Measurements from ENCODE around the gene RBM38. TPM values are rescaled to one million over a fixed set of nuclear protein-coding genes. Genes with fewer than 3 reads are reported as not detected.

The RBM38 gene
- total and polyA plus RNA-seq, 9 of the 15 experiments (the other 6 are each of a cell fraction or from before 2014, with no cell fraction given), result 0.28 to 82.4 (median 33.2) TPM

GRCh38 chr20:57404006-57404405 lies 12.8 kb downstream of the RBM38 start:
- no peak for FAIRE-seq
- Histone ChIP-seq H3K4me2 (ENCODE audit: insufficient read depth, low read length) (no peak overlapping the region), H3K9me3 (replicated peaks; ENCODE audit: control insufficient read depth, insufficient read depth, low read depth, low read length) (no peaks in the 10 kb centered on the region), H3K4me3 (no peak overlapping the region), H3K79me2 (ENCODE audit: control insufficient read depth, insufficient read depth, low read length) (peaks cover 38% of the 10 kb centered on the region), H3K36me3 (ENCODE audit: control insufficient read depth, insufficient read depth, low read length) (peaks cover 97% of the 10 kb centered on the region; the same call in 2 of the 3 replicates), H2AFZ (ENCODE audit: low read depth, low read length) (no peak overlapping the region), H3K27me3 (ENCODE audit: control insufficient read depth in 2 of 2, insufficient read depth in 2 of 2, low read length in 2 of 2) (no peaks in the 10 kb centered on the region), H3K9me1 (ENCODE audit: control insufficient read depth, insufficient read depth, low read length) (peaks cover 3% of the 10 kb centered on the region), H3K27ac (ENCODE audit: extremely low read depth, low read depth, low read length) (no peak overlapping the region), H4K20me1 (replicated peaks; ENCODE audit: control insufficient read depth, insufficient read depth, low read length) (peaks cover 31% of the 10 kb centered on the region), H3K9ac (ENCODE audit: insufficient read depth in 1 of 2, low read depth in 2 of 2, low read length in 2 of 2) (no peak overlapping the region), H3K4me1 (replicated peaks in 1 of 2; ENCODE audit: control insufficient read depth in 2 of 2, insufficient read depth in 2 of 2, low read length in 2 of 2) (peaks cover 10 to 57% of the 10 kb centered on the region in 2 experiments; a peak in 4 of 5 replicates)
- ATAC-seq, result no peak
- WGBS (ENCODE audit: insufficient coverage, low coverage, missing lambda C conversion rate), result 92% methylated on average over 11 of the region's 11 CpGs
- no peak for DNase-seq (ENCODE audit: extremely low read depth in 1 of 4, low spot score in 3 of 4)
- BruUV-seq (replicated peaks), result no TSS peak
- intact Hi-C loops (cut with micrococcal nuclease), result no loop called here
- CTCF ChIA-PET (ENCODE audit: low intra/inter-chr PET ratio), result no interaction called here
- TF ChIP-seq ZNF274 (IDR thresholded peaks at IDR 0.05; ENCODE audit: borderline replicate concordance, low read depth, low read length) (no peak), HNRNPK (IDR thresholded peaks at IDR 0.05; ENCODE audit: low read depth, low read length, poor library complexity, severe bottlenecking) (no peak), POLR2A (conservative IDR thresholded peaks at IDR 0.05) (no peak), ATF6 (CRISPR knock-in tag; IDR thresholded peaks at IDR 0.05) (no peak), TAL1 (IDR thresholded peaks at IDR 0.05) (no peak), ZNF165 (CRISPR knock-in tag; IDR thresholded peaks at IDR 0.05; ENCODE audit: borderline replicate concordance) (no peak), U2AF1 (optimal IDR thresholded peaks at IDR 0.05; ENCODE audit: low read depth, low read length) (no peak), PRPF4 (IDR thresholded peaks at IDR 0.05; ENCODE audit: insufficient read depth, low read depth, low read length, poor library complexity, severe bottlenecking) (no peak), NCOR1 (IDR thresholded peaks at IDR 0.05) (no peak), ZNF134 (CRISPR knock-in tag; conservative IDR thresholded peaks at IDR 0.05) (no peak), ZNF408 (CRISPR knock-in tag; IDR thresholded peaks at IDR 0.05; ENCODE audit: low read depth) (no peak), CREB5 (CRISPR knock-in tag; IDR thresholded peaks at IDR 0.05) (no peak), POU5F1 (IDR thresholded peaks at IDR 0.05; ENCODE audit: borderline replicate concordance, low read depth, low read length, partially characterized antibody) (no peak), ZNF316 (IDR thresholded peaks at IDR 0.05) (no peak)
- in situ Hi-C loops (cut with MboI), result no loop called here
- POLR2A ChIA-PET, result interaction anchor here (0.9 to 1.4 kb wide), 3 partner anchors 9 to 13 kb away, joined by 3 to 10 read pairs (median 6); partner anchors contain the start of gene RBM38
